Kidney (tissue), 14 donors: ENCODE results near the gene OTOG. TPM values are rescaled to one million over a fixed set of nuclear protein-coding genes. Genes with fewer than 3 reads are reported as not detected.

Source experiments
- DNase-seq, 5 donors: peaks; one replicate each; pipeline ENCODE4 v3.0.0-alpha.2; 2013 to 2020
- FAIRE-seq: peaks from 2 replicates; lab custom pipeline; 2012; peaks lifted over from hg19 to GRCh38; lab: Jason Lieb, UNC
- H3K27ac ChIP-seq, 2 donors: one replicate each; pipeline ENCODE4 v1.7.0; 2013; ENCODE audit warnings: low read depth in 2 of 2, low read length in 2 of 2, inconsistent platforms in 1 of 2
- H3K27me3 ChIP-seq: one replicate; pipeline ENCODE4 v1.7.1; 2013; ENCODE audit warnings: low read length, inconsistent platforms; ENCODE audit not compliant: control insufficient read depth, insufficient read depth
- H3K36me3 ChIP-seq, 3 donors: one replicate each; pipeline versions ENCODE4 v1.7.0 to v1.7.1; 2013; ENCODE audit warnings: low read length in 3 of 3, control low read depth in 1 of 3, inconsistent platforms in 1 of 3; ENCODE audit not compliant: insufficient read depth in 3 of 3, control insufficient read depth in 2 of 3
- H3K4me1 ChIP-seq, 3 donors: one replicate each; pipeline versions ENCODE4 v1.7.0 to v1.7.1; 2013; ENCODE audit warnings: low read length in 3 of 3, inconsistent platforms in 1 of 3, low read depth in 1 of 3; ENCODE audit not compliant: control insufficient read depth in 2 of 3, insufficient read depth in 2 of 3
- H3K4me3 ChIP-seq, 3 donors: one replicate each; pipeline versions ENCODE4 v1.7.0 to v1.8.1; 2013; ENCODE audit warnings: low read length in 3 of 3, control low read depth in 1 of 3, inconsistent platforms in 1 of 3
- H3K9ac ChIP-seq, 3 donors: one replicate each; pipeline versions ENCODE4 v1.7.0 to v1.7.1; 2013; ENCODE audit warnings: low read length in 3 of 3, control low read depth in 1 of 3, inconsistent platforms in 1 of 3
- H3K9me3 ChIP-seq, 3 donors: one replicate each; pipeline versions ENCODE4 v1.7.0 to v1.7.1; 2013; ENCODE audit warnings: low read length in 3 of 3, control low read depth in 1 of 3, inconsistent platforms in 1 of 3; ENCODE audit not compliant: control insufficient read depth in 2 of 3, insufficient read depth in 1 of 3
- intact Hi-C: fragments of 100-400 bp; cut with DNase I; formaldehyde crosslinking; loops from one replicate; pipeline ENCODE4 v1.11.1; 2022
- polyA plus RNA-seq: library from polyadenylated mRNA; stranded (reverse); fragments of 350-450 nt; fragmentation: Illumina TruSeq; extraction: RNeasy Lipid Tissue Mini Kit (QIAGEN cat#74804); gene quantifications from one replicate; pipeline ENCODE4 v1.2.3, GENCODE V29; 2014; ENCODE audit warnings: low read depth, low replicate concordance; ENCODE audit not compliant: insufficient read depth
- total RNA-seq: library from RNA; stranded (reverse); fragmentation: NEBNext Ultra II Directional; extraction: Animal tissue kit (Norgen Biotek cat#: 25700); gene quantifications from one replicate; pipeline ENCODE4 v1.2.1, GENCODE V29; 2021
- TF ChIP-seq, protein P1 (sequence below): IDR thresholded peaks from 3 replicates; pipeline ENCODE4 v1.5.1; 2012; ENCODE audit warnings: mild to moderate bottlenecking, moderate library complexity, borderline replicate concordance; ENCODE audit not compliant: insufficient read depth; ENCODE audit errors: extremely low read depth
- donor health status: control.
- donor health status: control.
- donor health status: control.
- donor health status: control.
- donor health status: control.
- donor health status: DM: yes; HTN: yes; CAD: no.
- donor health status: Normal renal cell carcinoma (clear cell type).

The OTOG gene
- total and polyA plus RNA-seq, 2 donors from 2014 or later: 0.06 TPM; not detected in 1

DNA sequence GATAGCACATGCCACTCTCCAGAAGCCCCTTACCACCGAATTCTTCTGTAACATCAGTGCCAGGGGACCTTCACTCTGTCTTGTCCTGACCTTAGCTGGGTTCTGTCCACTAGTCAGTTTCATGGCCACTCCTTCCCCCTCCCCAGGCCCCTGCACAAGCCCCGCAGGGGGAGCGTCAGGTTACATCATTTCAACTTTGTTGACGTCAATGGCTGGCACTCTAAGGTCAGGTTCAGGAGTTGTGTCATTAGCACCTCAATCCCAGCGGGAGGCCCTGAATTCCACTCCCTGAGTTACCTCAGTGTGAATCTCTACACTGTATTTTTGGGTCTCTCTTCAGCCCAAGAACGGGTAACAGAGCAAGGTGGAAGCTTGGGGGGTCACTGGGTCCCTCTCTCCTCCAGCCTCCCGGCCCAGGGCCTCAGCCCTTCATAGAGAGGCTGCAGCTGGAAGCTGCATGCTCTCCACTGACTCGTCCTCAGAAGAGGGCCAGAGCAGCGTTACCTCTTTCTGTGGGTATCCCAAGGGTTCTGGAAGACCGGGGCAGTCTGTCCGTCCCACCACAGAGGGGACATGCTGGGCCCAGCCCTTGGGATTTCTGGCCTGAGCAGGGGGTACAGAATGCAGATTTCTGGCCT is 13.2 kb upstream of the OTOG start:
- intact Hi-C loops: no loop called here
- no peak for FAIRE-seq
- no peak overlapping the region for H3K4me3 ChIP-seq
- peak in 3 of 5 donors; percentile 40 to 56 (median 42) for DNase-seq
- H3K9me3 ChIP-seq: no peaks in the 10 kb centered on the region
- H3K36me3 ChIP-seq: no peaks in the 10 kb centered on the region
- H3K27ac ChIP-seq: no peak overlapping the region
- H3K27me3 ChIP-seq: no peaks in the 10 kb centered on the region
- TF ChIP-seq, protein P1, sequence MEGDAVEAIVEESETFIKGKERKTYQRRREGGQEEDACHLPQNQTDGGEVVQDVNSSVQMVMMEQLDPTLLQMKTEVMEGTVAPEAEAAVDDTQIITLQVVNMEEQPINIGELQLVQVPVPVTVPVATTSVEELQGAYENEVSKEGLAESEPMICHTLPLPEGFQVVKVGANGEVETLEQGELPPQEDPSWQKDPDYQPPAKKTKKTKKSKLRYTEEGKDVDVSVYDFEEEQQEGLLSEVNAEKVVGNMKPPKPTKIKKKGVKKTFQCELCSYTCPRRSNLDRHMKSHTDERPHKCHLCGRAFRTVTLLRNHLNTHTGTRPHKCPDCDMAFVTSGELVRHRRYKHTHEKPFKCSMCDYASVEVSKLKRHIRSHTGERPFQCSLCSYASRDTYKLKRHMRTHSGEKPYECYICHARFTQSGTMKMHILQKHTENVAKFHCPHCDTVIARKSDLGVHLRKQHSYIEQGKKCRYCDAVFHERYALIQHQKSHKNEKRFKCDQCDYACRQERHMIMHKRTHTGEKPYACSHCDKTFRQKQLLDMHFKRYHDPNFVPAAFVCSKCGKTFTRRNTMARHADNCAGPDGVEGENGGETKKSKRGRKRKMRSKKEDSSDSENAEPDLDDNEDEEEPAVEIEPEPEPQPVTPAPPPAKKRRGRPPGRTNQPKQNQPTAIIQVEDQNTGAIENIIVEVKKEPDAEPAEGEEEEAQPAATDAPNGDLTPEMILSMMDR: no peak
- H3K4me1 ChIP-seq: peaks cover 0 to 7% (median 0%) of the 10 kb centered on the region in 3 donors
- H3K9ac ChIP-seq: no peak overlapping the region

DNA sequence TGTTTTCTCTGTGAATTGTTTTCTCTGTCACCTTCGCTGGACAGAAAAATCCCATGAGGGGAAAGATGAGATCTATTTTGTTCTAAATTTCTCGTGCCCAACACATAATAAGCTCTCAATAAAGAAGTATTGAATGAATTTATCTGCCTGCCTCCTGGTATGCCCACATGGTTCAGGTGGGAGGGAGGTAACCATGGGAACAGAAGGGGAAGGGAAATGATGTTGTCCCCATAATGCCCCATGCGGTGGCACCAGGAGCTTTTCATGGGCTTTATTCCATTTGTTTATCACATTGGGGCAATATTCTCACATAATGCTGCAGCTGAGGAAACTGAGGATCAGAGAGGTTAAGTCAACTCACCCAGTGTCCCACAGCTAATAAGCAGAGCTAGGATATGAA is 11.6 kb upstream of the OTOG start:
- no peak overlapping the region for H3K27ac ChIP-seq
- FAIRE-seq (no peak), DNase-seq (no peak)
- H3K4me1 ChIP-seq: peaks cover 0 to 7% (median under 1%) of the 10 kb centered on the region in 3 donors
- H3K36me3 ChIP-seq: no peaks in the 10 kb centered on the region
- no peak overlapping the region for H3K9ac ChIP-seq
- no peak overlapping the region for H3K4me3 ChIP-seq
- no peaks in the 10 kb centered on the region for H3K27me3 ChIP-seq
- no peaks in the 10 kb centered on the region for H3K9me3 ChIP-seq
- intact Hi-C loops: no loop called here
- TF ChIP-seq, protein P1: no peak

- DNase-seq: no peak
- TF ChIP-seq, protein P1: no peak
- FAIRE-seq: no peak
- no peak overlapping the region for H3K4me3 ChIP-seq
- peaks cover 0 to 10% (median 6%) of the 10 kb centered on the region in 3 donors for H3K4me1 ChIP-seq
- H3K27me3 ChIP-seq: no peaks in the 10 kb centered on the region
- no peaks in the 10 kb centered on the region for H3K36me3 ChIP-seq
- H3K9me3 ChIP-seq: no peaks in the 10 kb centered on the region
- no peak overlapping the region for H3K27ac ChIP-seq
- H3K9ac ChIP-seq: no peak overlapping the region
- intact Hi-C loops: no loop called here
These were observed 9.8 kb upstream of the OTOG start for GRCh38 chr11:17537261-17537660.

- intact Hi-C loops: no loop called here
- H3K27me3 ChIP-seq: no peaks in the 10 kb centered on the region
- TF ChIP-seq, protein P1: no peak
- no peaks in the 10 kb centered on the region for H3K9me3 ChIP-seq
- DNase-seq: no peak
- no peak overlapping the region for H3K4me3 ChIP-seq
- H3K9ac ChIP-seq: no peak overlapping the region
- peaks cover 0 to 10% (median 6%) of the 10 kb centered on the region in 3 donors for H3K4me1 ChIP-seq
- H3K36me3 ChIP-seq: no peaks in the 10 kb centered on the region
- FAIRE-seq: no peak
- H3K27ac ChIP-seq: no peak overlapping the region
These were observed 9.0 kb upstream of the OTOG start for GRCh38 chr11:17538054-17538453.
